Measurements from ENCODE around the gene VTCN1. TPM values are rescaled to one million over a fixed set of nuclear protein-coding genes. Genes with fewer than 3 reads are reported as not detected.

Gene VTCN1
- total RNA-seq, 2 experiments from 2014 or later: not detected

GRCh38 chr1:117127795-117128194 is 82.9 kb downstream of the VTCN1 start:
- BruUV-seq (replicated peaks): no TSS peak
- intact Hi-C loops (cut with micrococcal nuclease; ENCODE audit: unreplicated experiment): no loop called here
- DNase-seq (ENCODE audit: low spot score): no peak
- H3K27ac ChIP-seq (ENCODE audit: low read depth, low read length, poor library complexity, severe bottlenecking): no peak overlapping the region
- ChIA-PET CTCF (ENCODE audit: unreplicated experiment) (no interaction called here), POLR2A (interaction anchor here (0.7 kb wide), 1 partner anchor 113 kb away, joined by 3 read pairs; no protein-coding TSS in a partner anchor)
- no peaks in the 10 kb centered on the region for H3K9me2 ChIP-seq (ENCODE audit: insufficient read depth, low read length)
- no peak overlapping the region for H3K4me3 ChIP-seq (ENCODE audit: low read depth, low read length, poor library complexity, severe bottlenecking)
- no peaks in the 10 kb centered on the region for H3K79me2 ChIP-seq (ENCODE audit: insufficient read depth, low read depth, low read length)
- no peaks in the 10 kb centered on the region for H4K20me1 ChIP-seq (ENCODE audit: insufficient read depth, low read length)
- no peaks in the 10 kb centered on the region for H3K4me1 ChIP-seq (ENCODE audit: insufficient read depth, low read length, poor library complexity, severe bottlenecking)
- H3K36me3 ChIP-seq (ENCODE audit: insufficient read depth, low read length): no peaks in the 10 kb centered on the region
- no peak overlapping the region for H2AFZ ChIP-seq (ENCODE audit: low read length)
- TF ChIP-seq CTCF (conservative IDR thresholded peaks at IDR 0.05; ENCODE audit: low read length): no peak
- TF ChIP-seq EZH2phosphoT487 (IDR thresholded peaks at IDR 0.05; ENCODE audit: borderline replicate concordance, low read depth, low read length): no peak
- no peak overlapping the region for H3K4me2 ChIP-seq (ENCODE audit: low read length)
- H3K9me3 ChIP-seq (ENCODE audit: low read length): no peaks in the 10 kb centered on the region

GRCh38 chr1:117124661-117125060 is 86.1 kb downstream of the VTCN1 start:
- no peaks in the 10 kb centered on the region for H4K20me1 ChIP-seq (ENCODE audit: insufficient read depth, low read length)
- TF ChIP-seq EZH2phosphoT487 (IDR thresholded peaks at IDR 0.05; ENCODE audit: borderline replicate concordance, low read depth, low read length): no peak
- TF ChIP-seq CTCF (conservative IDR thresholded peaks at IDR 0.05; ENCODE audit: low read length): no peak
- no peaks in the 10 kb centered on the region for H3K9me2 ChIP-seq (ENCODE audit: insufficient read depth, low read length)
- H3K36me3 ChIP-seq (ENCODE audit: insufficient read depth, low read length): no peaks in the 10 kb centered on the region
- no TSS peak for BruUV-seq (replicated peaks)
- H3K4me2 ChIP-seq (ENCODE audit: low read length): no peak overlapping the region
- no peak overlapping the region for H2AFZ ChIP-seq (ENCODE audit: low read length)
- no peaks in the 10 kb centered on the region for H3K4me1 ChIP-seq (ENCODE audit: insufficient read depth, low read length, poor library complexity, severe bottlenecking)
- no peaks in the 10 kb centered on the region for H3K79me2 ChIP-seq (ENCODE audit: insufficient read depth, low read depth, low read length)
- no peak overlapping the region for H3K27ac ChIP-seq (ENCODE audit: low read depth, low read length, poor library complexity, severe bottlenecking)
- H3K9me3 ChIP-seq (ENCODE audit: low read length): no peaks in the 10 kb centered on the region
- POLR2A ChIA-PET: interaction anchor here (0.6 to 1.4 kb wide), 2 partner anchors 11 to 448 kb away, joined by 3 read pairs; no protein-coding TSS in a partner anchor
- H3K4me3 ChIP-seq (ENCODE audit: low read depth, low read length, poor library complexity, severe bottlenecking): no peak overlapping the region
- CTCF ChIA-PET (ENCODE audit: unreplicated experiment): no interaction called here
- no peak for DNase-seq (ENCODE audit: low spot score)
- intact Hi-C loops (cut with micrococcal nuclease; ENCODE audit: unreplicated experiment): no loop called here

- Histone ChIP-seq H3K4me1 (ENCODE audit: insufficient read depth, low read length, poor library complexity, severe bottlenecking) (no peaks in the 10 kb centered on the region), H3K9me3 (ENCODE audit: low read length) (no peaks in the 10 kb centered on the region), H3K79me2 (ENCODE audit: insufficient read depth, low read depth, low read length) (no peaks in the 10 kb centered on the region), H3K36me3 (ENCODE audit: insufficient read depth, low read length) (no peaks in the 10 kb centered on the region), H2AFZ (ENCODE audit: low read length) (no peak overlapping the region), H3K4me3 (ENCODE audit: low read depth, low read length, poor library complexity, severe bottlenecking) (no peak overlapping the region), H3K4me2 (ENCODE audit: low read length) (no peak overlapping the region), H3K27ac (ENCODE audit: low read depth, low read length, poor library complexity, severe bottlenecking) (no peak overlapping the region), H4K20me1 (ENCODE audit: insufficient read depth, low read length) (no peaks in the 10 kb centered on the region), H3K9me2 (ENCODE audit: insufficient read depth, low read length) (no peaks in the 10 kb centered on the region)
- ChIA-PET POLR2A (no interaction called here), CTCF (ENCODE audit: unreplicated experiment) (no interaction called here)
- BruUV-seq (replicated peaks): no TSS peak
- DNase-seq (ENCODE audit: low spot score): no peak
- TF ChIP-seq EZH2phosphoT487 (IDR thresholded peaks at IDR 0.05; ENCODE audit: borderline replicate concordance, low read depth, low read length) (no peak), CTCF (conservative IDR thresholded peaks at IDR 0.05; ENCODE audit: low read length) (no peak)
- intact Hi-C loops (cut with micrococcal nuclease; ENCODE audit: unreplicated experiment): no loop called here
Measured at GRCh38 chr1:117123274-117123673, 87.5 kb downstream of the VTCN1 start.
